VCaP (cell line): Measurements from ENCODE around the gene GPR158.

Experiments used
- H3K27ac ChIP-seq: fragments of 450-650 bp; 2 replicates; pipeline ENCODE4 v1.5.1; 2017
- CTCF ChIP-seq: fragments of 450-650 bp; conservative IDR thresholded peaks from 2 replicates; pipeline ENCODE4 v1.5.1; 2017; ENCODE audit warnings: mild to moderate bottlenecking, moderate library complexity

The GPR158 gene

GRCh38 chr10:25555865-25556264 is 381.1 kb downstream of the GPR158 start:
- peak overlapping the region; percentile 27; the same call in 1 of the 2 replicates for H3K27ac ChIP-seq
- TF ChIP-seq CTCF: no peak

GRCh38 chr10:25556457-25556856 is 381.7 kb downstream of the GPR158 start:
- peak overlapping the region; percentile 27 for H3K27ac ChIP-seq
- TF ChIP-seq CTCF: no peak

- H3K27ac ChIP-seq: peak overlapping the region; percentile 27; the same call in 1 of the 2 replicates
- TF ChIP-seq CTCF: no peak
Measured at GRCh38 chr10:25557136-25557535, 382.3 kb downstream of the GPR158 start.

- no peak overlapping the region for H3K27ac ChIP-seq
- TF ChIP-seq CTCF: no peak
Measured at GRCh38 chr10:25561758-25562157, 387.0 kb downstream of the GPR158 start.

GRCh38 chr10:25562547-25562946 is 387.7 kb downstream of the GPR158 start:
- H3K27ac ChIP-seq: no peak overlapping the region
- TF ChIP-seq CTCF: no peak

GRCh38 chr10:25564351-25564750 is 389.6 kb downstream of the GPR158 start:
- TF ChIP-seq CTCF: no peak
- no peak overlapping the region for H3K27ac ChIP-seq

- peak overlapping the region; percentile 63 for H3K27ac ChIP-seq
Measured at GRCh38 chr10:25565570-25565969, 390.8 kb downstream of the GPR158 start.

More at GRCh38 chr10:25565570-25565969, 390.8 kb downstream of the GPR158 start:
- no peak for TF ChIP-seq CTCF
